Activated T-cell treated with anti-CD3 and anti-CD28 coated beads, Interleukin-2, amount 50 U/mL, for 4 hours (primary cell): ENCODE data around the gene NKIRAS1. TPM values are rescaled to one million over a fixed set of nuclear protein-coding genes. Genes with fewer than 3 reads are reported as not detected.
"Not testable (repeated sequence)": the region's sequence is repeated elsewhere in the genome, so short reads cannot be mapped to it uniquely, and the experiment has no call there.

Experiments
- ATAC-seq, 2 donors: fragments of 200-7000 bp; cut with Tn5 transposase; one replicate each; pipeline ENCODE4 v1.10.0; 2021
- DNase-seq: peaks from one replicate; pipeline ENCODE4 v3.0.0-alpha.2; 2020
- H3K27me3 Mint-ChIP-seq: one replicate; pipeline ENCODE4 v1.8.0; 2021; ENCODE audit warnings: low read depth, mixed read lengths
- H3K36me3 Mint-ChIP-seq: one replicate; pipeline ENCODE4 v1.8.0; 2022; ENCODE audit warnings: mixed read lengths; ENCODE audit not compliant: insufficient read depth
- H3K4me1 Mint-ChIP-seq: one replicate; pipeline ENCODE4 v1.8.0; 2021; ENCODE audit warnings: low read depth, mixed read lengths
- H3K4me3 Mint-ChIP-seq: one replicate; pipeline ENCODE4 v1.8.0; 2021; ENCODE audit warnings: mild to moderate bottlenecking, moderate library complexity, mixed read lengths
- H3K9me3 Mint-ChIP-seq: one replicate; pipeline ENCODE4 v1.8.0; 2021; ENCODE audit warnings: mixed read lengths
- total RNA-seq, 3 donors: library from RNA; stranded (reverse); gene quantifications; one replicate each; pipeline ENCODE4 v1.2.1, GENCODE V29; 2021

Gene NKIRAS1
- total RNA-seq, 3 donors from 2014 or later: 5.5 to 7.4 (median 5.7) TPM

DNA sequence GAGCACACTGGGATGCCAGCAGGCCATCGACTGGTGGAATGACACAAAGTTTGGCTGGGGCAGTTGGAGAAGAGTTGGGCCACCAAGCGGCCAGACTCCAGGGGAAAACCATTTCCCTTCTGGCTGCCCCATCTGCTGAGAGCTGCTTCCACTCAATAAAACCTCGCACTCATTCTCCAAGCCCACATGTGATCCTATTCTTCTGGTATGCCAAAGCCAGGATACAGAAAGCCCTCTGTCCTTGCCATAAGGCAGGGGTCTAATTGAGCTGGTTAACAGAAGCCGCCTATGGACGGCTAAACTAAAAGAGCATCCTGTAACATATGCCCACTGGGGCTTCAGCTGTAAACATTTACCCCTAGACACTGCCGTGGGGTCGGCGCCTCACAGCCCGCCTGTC is 55.1 kb downstream of the NKIRAS1 start:
- ATAC-seq: no peak
- no peaks in the 10 kb centered on the region for H3K9me3 Mint-ChIP-seq

DNA sequence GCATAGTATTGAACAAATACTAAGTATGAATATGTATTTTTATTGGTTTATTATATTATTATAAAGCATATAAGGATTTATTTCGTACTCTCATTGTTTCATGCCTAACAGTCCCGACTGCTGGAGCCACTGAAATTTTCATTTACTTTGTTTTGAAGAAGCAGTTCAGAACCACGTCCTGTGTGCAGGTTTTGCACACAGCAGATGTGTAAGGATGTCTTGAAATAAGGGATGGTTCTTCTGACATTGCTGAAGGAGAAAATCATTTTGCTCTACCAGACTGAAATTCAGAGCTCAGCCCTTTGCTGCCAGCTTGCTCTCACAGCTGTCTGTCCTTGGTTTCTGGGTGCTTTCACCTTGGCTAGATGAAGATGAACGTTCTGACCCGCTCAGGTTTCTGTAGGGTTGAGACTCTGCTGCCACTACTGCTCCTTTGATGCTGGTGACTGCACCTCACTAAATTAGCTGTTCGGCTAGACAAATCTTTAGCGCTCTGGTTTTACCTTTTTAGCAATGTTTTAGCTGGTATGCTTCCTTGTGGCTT is 56.9 kb downstream of the NKIRAS1 start:
- H3K27me3 Mint-ChIP-seq: no peaks in the 10 kb centered on the region
- no peak overlapping the region for H3K4me3 Mint-ChIP-seq
- H3K36me3 Mint-ChIP-seq: peaks cover 12% of the 10 kb centered on the region
- ATAC-seq (no peak), DNase-seq (no peak)
- no peaks in the 10 kb centered on the region for H3K9me3 Mint-ChIP-seq
- peaks cover 62% of the 10 kb centered on the region for H3K4me1 Mint-ChIP-seq

More for the DNA sequence above, 55.1 kb downstream of the NKIRAS1 start:
- peaks cover 12% of the 10 kb centered on the region for H3K36me3 Mint-ChIP-seq
- no peak overlapping the region for H3K4me3 Mint-ChIP-seq
- H3K27me3 Mint-ChIP-seq: no peaks in the 10 kb centered on the region
- no peak for DNase-seq
- H3K4me1 Mint-ChIP-seq: peaks cover 68% of the 10 kb centered on the region

DNA sequence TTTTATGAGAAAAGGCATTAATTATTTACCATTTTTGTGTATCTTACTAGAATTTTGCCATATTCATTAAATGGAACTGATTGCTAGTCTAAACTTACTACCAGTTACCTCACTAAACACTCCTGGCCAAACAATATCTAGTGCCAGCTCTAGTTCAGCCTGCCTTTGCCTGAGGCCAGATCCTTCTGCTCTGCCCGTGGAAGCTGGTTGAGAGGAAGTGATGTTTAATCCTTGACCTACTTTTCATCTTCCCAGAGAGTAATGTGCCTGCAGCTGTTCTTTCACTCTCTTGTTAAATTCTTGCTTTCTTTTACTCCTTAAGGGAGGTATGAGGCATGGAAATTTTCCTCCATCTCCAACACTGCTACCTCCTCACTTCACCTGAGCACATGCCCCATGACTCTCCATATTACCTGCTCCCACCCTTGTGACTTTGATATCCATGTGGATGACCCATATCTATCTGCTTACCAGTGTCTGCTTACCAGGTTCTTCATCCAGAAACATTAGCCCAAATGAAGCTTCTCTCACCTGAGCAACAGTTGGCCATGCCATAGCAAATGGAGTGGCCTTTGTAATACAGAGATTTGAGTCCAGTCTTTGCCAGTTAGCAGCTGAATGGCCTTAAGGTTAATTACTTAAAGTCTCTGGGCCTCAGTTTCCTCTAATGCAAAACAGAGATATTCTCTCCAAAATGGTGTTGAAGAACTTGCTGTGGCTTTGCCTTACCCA is 57.6 kb downstream of the NKIRAS1 start:
- Mint-ChIP-seq H3K4me1 (peaks cover 62% of the 10 kb centered on the region), H3K4me3 (no peak overlapping the region), H3K9me3 (no peaks in the 10 kb centered on the region), H3K36me3 (peaks cover 10% of the 10 kb centered on the region), H3K27me3 (no peaks in the 10 kb centered on the region)
- DNase-seq (no peak), ATAC-seq (no peak)

DNA sequence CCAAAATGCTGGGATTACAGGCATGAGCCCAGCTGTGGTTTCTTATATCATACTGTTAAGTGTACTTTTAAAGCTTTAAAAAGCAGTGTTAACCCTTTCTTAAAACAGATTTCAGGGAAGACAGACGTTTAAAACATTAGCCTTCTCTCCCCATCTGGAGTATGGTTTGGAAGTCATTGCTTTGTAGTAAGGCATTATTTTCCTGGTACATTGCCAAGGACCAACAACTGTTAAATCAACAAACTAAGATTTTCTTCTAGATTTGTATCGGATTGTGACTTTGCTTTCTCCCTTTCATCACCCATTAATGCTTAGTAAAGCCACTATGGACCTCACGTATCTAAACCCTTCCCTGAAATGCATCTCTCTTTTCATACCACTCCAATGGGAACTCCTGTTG is 60.5 kb downstream of the NKIRAS1 start:
- Mint-ChIP-seq H3K4me3 (no peak overlapping the region), H3K4me1 (peaks cover 59% of the 10 kb centered on the region), H3K27me3 (no peaks in the 10 kb centered on the region), H3K9me3 (peaks cover 4% of the 10 kb centered on the region), H3K36me3 (peaks cover 18% of the 10 kb centered on the region)
- DNase-seq: no peak
- no peak for ATAC-seq

DNA sequence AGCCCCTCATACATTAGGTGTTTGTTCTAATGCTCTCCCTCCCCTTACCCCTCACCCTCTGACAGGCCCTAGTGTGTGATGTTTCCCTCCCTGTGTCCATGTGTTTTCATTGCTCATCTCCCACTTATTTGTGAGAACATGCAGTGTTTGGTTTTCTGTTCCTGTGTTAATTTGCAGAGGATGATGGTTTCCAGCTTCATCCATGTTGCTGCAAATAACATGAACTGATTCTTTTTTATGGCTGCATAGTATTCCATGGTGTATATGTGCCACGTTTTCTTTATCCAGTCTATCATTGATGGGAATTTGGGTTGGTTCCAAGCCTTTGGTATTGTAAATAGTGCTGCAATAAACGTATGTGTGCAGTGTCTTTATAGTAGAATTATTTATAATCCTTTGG is 67.3 kb downstream of the NKIRAS1 start:
- not testable (repeated sequence) for DNase-seq, ATAC-seq, H3K27me3 Mint-ChIP-seq, H3K4me3 Mint-ChIP-seq, H3K9me3 Mint-ChIP-seq
- H3K4me1 Mint-ChIP-seq: peaks cover 21% of the 10 kb centered on the region
- peaks cover 19% of the 10 kb centered on the region for H3K36me3 Mint-ChIP-seq

DNA sequence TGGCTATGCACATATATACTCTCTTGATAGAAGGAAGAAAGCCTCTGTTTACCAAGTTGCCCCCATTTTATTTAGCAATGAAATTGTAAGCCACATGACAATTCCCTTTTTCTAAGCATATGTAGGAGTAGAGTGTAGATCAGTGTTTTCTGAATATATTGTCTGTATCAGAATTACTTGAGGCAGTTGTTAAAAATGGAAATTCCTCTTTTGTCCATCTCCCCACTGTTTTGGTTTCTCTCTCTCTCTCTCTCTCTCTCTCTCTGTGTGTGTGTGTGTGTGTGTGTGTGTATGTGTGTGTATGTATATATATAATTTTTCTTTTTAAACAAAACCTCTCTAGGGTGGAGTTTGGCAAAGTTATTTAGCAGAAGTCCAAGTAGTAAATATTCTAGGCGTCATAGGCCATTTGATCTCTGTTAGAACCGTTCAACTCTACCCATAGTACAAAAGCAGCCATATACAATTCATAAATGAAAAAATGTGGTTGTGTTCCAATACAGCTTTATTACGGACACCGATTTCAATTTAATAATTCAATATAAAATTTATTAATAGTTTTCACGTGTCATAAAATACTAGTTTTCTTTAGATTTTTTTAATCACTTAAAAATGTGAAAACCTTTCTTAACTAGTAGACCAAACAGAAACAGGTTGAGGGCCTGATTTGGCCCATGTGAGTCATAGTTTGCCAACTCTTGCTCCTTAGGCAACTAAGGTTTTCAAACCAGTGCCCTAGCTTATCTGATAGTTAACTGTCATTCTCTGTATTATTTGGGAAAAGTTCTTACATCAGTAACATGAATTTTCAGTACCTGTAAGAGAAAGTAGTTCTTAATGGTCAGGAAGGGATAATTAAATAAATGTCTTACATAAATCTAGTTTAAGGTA is 71.2 kb downstream of the NKIRAS1 start:
- H3K4me1 Mint-ChIP-seq: peaks cover 23% of the 10 kb centered on the region
- no peak overlapping the region for H3K4me3 Mint-ChIP-seq
- peaks cover 3% of the 10 kb centered on the region for H3K36me3 Mint-ChIP-seq
- H3K9me3 Mint-ChIP-seq: no peaks in the 10 kb centered on the region
- no peak for DNase-seq
- ATAC-seq: no peak
- H3K27me3 Mint-ChIP-seq: no peaks in the 10 kb centered on the region

DNA sequence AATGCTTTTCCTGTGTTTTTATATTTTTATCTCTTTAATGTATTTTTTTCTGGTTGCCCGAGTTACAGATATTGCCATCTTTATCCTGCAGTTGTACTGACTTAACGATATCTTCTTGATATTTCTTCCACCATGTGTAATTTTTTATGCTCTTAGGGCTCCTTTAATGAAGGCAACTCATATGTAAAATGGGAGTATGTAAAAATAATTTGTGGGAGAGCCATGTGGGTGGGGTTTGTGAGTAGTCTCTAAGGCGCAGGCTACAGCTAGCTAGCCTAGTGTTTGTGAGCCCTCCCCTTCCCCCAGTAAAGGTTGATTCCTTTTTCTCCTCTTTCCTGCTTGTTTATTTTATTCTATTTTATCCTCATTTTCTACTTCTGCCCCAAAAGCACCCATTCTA is 72.9 kb downstream of the NKIRAS1 start:
- ATAC-seq: no peak

More for the DNA sequence above, 72.9 kb downstream of the NKIRAS1 start:
- Mint-ChIP-seq H3K4me1 (peaks cover 35% of the 10 kb centered on the region), H3K4me3 (no peak overlapping the region), H3K36me3 (peaks cover 6% of the 10 kb centered on the region), H3K27me3 (no peaks in the 10 kb centered on the region), H3K9me3 (no peaks in the 10 kb centered on the region)
- DNase-seq: no peak

Other genes with a start within 250 kb of the NKIRAS1 start
- 10 to 100 TPM; 52.9 to 56.3 (median 54.1) TPM for gene UBE2E1, start 111.0 kb downstream of the NKIRAS1 start, total RNA-seq
- 1,000 to 10,000 TPM; 2,279 to 2,502 (median 2,371) TPM for gene RPL15, start 142 bp upstream of the NKIRAS1 start, total RNA-seq
- 1 to 10 TPM; 5.4 to 6.5 (median 6.0) TPM for gene NR1D2, start 28.3 kb upstream of the NKIRAS1 start, total RNA-seq